Tongue (tissue), 2 donors: Measurements from ENCODE around the gene GLB1L. TPM values are rescaled to one million over a fixed set of nuclear protein-coding genes. Genes with fewer than 3 reads are reported as not detected.
"Not testable (repeated sequence)": the region's sequence is repeated elsewhere in the genome, so short reads cannot be mapped to it uniquely, and the experiment has no call there.

Experiments
- DNase-seq: peaks from one replicate; pipeline ENCODE4 v3.0.0-alpha.2; 2015
- total RNA-seq: library from RNA; depleted of rRNA; stranded (reverse); fragments of >200 nt; gene quantifications from one replicate; pipeline ENCODE4 v1.2.3, GENCODE V29; 2014

GLB1L gene
- total RNA-seq, 1 donor from 2014 or later = 5.2 TPM

DNA sequence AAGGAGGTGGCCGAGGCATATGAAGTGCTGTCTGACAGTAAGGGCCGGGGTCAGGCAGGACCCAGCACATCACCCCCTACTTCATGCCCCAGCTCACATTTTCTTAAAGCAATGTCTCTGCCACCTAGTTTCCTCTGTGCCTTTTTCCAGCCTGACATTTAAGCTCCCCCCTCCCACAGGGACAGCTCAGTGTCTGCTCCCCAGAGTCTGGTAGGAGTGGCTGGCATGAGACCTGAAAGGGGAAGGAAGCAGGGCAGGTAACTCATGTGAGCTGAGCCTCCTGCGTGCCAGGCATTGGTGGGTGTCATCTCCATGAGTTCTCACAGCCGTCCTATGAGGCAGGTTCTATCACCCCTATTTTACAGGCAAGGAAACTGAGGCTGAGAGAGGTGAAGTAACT, 35.4 kb upstream of the GLB1L start:
- DNase-seq = no peak

DNA sequence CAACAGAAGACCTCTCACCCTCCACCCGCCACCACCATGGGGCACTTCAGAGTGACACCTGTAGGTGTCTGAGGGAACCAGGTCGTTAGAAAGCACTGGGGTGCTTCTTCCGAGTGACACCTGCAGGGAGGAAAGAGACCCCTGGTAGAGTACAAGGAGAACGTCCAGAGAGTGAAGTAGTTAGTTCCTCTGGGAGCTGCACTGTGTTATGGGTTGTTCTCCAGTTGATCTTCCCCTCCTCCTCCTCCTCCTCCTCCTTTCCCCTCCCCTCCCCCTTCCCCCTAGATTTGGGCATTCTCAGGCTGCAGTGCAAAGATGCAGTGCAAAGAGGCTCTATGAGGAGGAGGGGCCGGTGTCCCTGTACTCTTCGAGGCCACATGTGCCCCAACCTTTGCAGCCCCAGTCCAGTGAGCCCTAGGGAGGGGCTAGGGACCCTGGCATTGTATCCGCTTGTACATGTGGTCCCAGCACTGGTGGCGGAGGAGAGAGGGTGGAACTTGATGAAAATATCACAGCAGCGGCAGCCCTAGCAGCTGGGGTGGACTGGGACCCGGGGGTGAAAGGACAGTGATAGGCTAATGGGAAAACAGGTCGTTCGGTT, 34.8 kb upstream of the GLB1L start:
- no peak for DNase-seq

DNA sequence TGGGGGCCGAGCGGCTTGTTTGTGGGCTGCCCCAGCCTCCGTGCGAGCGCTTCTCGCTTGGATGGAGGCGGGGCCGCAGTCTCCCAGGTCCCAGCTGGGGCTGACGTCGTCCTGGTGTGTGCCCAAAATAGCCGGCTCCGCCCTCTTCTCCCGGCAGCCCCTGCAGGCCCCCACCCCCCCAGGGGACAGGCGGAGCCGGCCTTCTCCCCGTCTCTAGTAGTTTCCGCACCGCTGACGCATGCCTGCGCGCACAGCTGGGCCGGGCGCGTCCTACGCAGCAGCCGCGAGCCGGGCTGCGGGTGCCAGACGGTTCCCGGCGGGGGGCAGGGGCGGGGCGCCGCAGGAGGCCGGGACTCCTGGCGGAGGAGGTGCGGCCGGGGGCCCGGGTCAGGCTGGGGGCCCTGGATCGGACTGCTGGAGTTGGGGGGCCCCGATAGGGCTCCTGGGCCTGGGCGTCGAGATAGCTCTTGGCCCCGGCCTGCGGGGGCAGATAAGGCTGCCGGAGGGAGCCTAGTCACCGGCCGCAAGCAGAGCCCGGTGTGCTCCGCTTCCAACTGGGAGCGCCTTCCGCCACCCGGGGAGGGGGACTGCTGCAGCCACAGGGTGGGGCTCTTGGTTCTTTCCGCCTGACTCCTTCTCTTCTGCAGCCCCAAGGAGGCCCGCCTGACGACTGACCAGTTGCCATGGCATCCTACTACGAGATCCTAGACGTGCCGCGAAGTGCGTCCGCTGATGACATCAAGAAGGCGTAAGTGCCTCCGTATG, 34.1 kb upstream of the GLB1L start, which contains the start of gene DNAJB2:
DNAJB2 (plus strand) TSS at position 216 of the 765 bp plus-strand sequence; CDS start at position 684, 468 bp downstream.
- peak; percentile 99 for DNase-seq

DNA sequence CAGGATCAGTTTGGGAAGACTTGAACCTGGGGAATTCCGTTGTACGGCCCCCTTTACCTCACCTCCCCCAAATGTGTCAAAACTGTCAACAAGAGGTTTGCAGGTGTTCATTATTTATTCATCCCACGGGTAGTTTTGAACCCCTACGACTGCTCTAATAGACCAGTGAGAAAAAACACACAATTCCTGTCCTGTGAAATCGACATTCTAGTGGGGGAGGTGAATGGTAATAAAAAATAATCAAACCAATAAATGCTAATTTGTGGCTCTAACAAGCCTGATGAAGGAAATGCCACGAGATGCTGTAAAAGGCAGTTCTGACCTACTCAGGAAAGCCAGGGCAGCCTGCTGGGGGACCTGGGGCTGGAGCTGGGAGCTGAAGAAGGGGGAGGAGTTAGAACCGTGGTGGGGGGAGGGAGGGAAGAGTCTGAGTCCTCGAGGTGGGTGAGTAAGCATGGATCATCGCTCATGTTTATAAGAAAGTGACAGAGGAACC, 33.5 kb upstream of the GLB1L start:
- no peak for DNase-seq

DNA sequence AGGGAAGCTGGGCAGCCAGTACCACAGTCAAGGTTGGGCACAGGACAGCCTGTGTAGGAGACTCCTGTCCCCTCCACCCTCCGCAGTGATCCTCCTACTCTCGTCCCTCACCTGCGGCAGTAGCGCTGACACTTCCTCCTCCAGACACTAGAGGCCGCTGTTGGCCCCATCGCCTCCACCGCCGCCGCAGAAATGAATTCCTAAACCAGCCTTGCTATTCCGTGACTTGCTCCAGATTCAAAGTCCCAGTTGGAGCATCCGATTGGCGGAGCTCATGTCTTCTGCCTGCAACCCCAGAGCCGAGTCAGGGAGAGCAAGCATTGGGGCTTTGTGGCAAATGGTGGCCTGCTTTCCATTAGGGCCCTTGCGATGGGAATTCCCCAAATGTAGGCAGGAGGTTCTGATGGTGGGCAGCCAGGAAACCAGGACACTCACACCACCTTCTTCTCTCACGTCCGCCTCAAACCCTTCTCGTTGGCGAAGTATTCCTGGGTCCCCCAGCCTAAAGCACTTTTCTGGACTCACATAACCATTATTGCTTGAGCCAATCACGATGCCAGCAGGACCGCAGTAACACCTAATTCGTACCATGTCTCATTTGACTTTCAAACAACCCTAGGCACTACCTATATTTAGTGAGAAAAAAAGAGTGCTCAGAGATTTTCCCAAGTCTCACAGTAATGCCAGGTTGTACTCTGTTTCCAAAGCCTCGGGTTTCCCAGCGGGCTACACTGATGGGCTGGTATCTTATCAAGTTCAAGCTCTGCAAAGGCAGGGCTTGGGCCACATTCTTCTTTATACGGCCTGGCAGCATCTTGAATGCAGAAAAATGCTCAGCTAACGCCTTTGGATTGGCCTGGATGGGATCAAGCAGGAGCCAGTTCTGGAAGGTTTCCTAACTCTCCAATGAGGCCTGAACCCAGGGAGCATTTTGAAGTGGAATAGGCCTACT, 32.7 kb upstream of the GLB1L start:
- peak; percentile 91 for DNase-seq

DNA sequence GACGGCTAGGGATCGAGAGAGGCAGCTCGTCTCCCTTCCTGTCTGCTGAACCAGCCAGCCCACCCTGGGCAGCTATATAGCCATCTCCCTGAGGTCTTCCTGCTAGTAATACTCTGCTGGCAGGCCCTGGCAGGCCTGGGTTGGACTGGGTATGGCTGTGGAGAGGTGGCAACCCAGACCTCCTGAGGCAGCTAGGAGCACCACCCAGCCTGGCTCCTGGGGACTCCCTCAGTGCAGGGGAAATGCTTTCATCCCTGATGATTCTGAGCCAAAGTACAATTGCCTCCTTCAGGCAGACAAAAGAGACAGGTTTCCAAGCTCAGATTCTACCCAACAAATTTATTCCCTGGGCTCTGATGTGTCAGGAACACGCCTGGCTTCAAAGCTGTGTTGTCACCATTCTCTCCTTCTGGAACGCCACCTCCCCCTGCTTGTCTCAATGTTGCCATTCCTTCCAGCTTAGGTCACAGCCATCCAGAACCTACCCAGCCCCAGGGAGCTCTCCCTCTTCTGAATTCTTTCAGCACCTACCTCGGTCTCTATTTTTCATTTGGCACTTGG, 29.2 kb upstream of the GLB1L start:
- DNase-seq = peak; percentile 70

DNA sequence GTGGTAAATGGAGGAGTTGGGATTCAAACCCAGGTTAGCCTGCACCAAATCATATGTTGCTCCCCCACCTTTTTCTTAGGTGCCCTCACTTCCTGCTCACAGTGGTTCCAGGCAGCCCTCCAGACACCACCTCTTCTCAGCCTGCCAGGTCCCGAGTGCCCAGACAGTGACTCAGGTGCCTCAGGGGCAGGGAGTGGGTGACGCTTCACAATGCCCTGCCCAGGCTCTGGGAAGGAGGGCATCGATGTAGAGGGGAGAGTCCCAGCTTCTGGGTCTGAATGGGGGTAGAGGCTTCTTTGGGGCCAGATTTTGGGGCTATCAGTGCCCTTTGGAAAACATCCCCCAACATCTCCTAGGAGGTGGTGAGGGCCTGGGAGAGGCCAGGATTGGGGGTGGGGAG, 28.7 kb upstream of the GLB1L start:
- no peak for DNase-seq

DNA sequence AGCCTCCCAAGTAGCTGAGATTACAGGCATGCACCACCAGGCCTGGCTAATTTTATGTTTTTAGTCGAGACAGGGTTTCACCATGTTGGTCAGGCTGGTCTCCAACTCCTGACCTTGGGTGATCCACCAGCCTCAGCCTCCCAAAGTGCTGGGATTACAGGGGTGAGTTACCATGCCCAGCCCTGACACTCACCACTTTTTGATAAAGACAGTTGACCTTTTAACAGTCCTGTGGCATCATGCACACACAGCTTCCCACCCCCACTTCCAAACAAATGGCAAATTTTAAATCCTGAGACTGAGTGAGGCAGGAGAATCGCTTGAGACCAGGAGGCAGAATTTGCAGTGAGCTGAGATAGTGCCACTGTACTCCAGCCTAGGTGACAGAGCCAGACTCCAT, 27.8 kb upstream of the GLB1L start:
- no peak for DNase-seq

DNA sequence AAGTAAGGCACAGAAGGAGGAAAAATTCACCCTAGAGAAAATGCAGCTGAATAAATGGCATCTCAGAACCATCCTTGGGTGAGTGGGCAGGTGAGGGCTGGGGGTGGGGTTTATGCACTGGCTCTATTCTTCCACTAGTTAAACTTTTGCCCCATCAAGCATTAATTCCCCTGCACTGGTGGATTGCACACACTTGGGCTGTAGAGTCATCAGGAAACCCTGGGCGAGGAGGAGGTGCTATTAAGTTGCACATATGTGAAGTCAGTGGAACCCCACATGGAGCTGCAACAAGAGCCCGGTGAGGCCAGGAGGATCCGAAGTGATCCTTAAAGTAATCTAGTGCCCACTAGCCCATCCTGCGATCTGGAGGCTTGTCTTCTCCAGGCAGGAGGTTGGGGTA, 27.1 kb upstream of the GLB1L start:
- no peak for DNase-seq

DNA sequence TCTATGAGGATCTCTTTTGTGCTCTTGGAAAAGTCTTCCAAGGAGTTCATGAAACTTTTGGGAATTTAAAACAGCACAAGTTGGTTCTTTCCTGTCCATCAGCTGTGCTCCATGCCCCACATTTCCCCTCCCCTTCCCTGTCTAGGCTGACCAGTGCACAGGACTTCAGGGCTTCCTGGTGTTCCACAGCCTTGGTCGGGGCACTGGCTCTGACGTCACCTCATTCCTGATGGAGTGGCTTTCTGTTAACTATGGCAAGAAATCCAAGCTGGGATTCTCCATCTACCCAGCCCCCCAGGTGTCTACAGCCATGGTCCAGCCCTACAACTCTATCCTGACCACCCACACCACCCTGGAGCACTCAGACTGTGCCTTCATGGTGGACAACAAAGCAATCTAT, 25.8 kb upstream of the GLB1L start:
- DNase-seq = no peak

DNA sequence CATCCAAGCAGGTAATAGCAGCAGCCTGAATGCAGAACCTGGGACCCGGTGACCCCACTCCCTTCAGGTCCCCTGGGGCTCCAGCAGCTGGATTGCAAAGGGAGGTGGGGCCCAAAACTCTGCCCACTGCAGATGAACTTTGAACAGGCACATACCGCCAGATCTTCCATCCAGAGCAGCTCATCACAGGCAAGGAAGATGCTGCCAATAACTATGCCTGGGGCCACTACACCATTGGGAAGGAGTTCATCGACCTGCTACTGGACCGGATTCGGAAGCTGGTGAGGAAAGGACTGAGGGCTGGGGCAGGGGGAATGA, 24.8 kb upstream of the GLB1L start:
- no peak for DNase-seq

DNA sequence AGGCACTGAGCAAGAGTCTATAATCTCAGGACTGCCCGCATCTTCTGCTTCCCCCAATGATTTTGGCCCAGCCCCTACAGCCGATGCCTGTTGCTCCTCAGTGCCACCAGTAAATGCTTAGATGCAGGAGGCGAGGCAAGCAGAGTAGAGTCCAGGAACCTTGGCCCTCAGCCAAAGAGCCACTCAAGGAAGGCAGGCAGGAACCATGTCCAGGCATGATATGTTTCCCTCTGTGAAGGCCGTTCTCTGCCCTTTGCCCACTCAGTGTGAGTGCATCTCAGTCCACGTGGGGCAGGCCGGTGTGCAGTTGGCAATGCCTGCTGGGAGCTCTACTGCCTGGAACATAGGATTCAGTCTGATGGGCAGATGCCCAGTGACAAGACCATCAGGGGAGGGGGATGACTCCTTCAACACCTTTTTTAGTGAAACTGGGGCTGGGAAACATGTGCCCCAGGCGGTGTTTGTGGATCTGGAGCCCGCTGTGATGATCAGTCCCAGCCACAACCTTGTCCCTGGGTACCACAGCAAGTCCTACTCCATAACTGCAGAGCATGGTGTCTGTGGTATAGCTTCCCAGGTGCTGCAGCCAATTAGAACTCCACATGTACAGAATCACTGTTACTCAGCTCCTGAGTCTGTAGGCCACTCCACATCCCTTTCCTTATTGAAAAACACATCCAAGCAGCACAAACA, 24.3 kb upstream of the GLB1L start:
- DNase-seq = no peak

DNA sequence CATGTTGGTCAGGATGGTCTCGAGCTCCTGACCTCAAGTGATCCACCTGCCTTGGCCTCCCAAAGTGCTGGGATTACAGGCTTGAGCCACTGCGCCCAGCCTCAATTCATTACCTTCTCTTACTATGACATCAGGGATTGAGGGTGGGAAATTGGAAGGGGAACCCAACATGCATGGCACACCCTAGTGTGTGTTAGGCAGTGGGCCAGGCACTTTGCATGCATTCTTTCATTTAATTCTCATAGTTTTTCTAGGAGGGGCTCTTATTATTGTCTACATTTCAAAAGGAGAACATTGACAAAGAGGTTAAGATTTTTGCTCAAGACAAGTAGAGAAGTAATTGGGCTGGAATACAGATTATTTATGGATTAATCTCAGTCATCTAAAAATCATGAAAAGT, 23.1 kb upstream of the GLB1L start:
- DNase-seq = no peak

DNA sequence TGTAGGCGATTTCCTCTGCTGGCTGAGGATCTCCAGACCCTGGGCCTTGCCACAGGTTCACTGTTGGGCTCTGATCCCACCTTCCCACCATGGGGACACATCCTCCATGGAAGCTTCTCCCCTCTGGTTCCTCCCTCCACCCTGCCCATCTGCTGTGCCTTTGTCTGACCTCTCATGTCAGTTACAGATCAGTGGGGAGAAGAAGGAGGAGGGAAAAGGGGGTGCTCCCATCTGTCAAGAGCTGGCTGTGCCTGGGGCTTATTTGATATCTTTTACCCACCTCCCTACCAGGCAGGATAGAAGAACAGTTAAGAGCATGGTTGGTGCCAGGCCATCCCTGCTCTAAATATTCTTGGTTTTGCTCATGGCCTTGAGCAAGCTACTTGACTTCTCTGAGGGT, 21.6 kb upstream of the GLB1L start:
- DNase-seq = no peak

DNA sequence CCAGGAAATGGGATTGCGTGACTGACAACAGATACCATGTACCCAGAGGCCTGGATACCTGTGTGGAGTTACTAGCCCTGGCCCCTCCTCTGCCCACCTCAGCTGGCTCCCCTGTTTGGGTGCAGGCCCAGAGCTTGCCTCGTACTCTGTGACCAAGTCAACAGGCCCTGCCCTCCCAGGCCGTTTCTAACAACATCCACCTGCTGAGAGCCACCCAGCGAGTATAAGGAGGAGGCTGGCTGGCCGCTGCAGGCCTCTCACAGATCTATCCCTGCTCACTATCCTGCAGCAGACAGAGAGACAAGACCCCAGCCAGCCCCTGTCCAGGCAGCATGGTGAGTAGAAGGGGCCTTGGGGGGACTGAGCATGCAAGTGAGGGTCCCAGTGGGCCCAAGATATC, 21.0 kb upstream of the GLB1L start:
- DNase-seq = no peak

DNA sequence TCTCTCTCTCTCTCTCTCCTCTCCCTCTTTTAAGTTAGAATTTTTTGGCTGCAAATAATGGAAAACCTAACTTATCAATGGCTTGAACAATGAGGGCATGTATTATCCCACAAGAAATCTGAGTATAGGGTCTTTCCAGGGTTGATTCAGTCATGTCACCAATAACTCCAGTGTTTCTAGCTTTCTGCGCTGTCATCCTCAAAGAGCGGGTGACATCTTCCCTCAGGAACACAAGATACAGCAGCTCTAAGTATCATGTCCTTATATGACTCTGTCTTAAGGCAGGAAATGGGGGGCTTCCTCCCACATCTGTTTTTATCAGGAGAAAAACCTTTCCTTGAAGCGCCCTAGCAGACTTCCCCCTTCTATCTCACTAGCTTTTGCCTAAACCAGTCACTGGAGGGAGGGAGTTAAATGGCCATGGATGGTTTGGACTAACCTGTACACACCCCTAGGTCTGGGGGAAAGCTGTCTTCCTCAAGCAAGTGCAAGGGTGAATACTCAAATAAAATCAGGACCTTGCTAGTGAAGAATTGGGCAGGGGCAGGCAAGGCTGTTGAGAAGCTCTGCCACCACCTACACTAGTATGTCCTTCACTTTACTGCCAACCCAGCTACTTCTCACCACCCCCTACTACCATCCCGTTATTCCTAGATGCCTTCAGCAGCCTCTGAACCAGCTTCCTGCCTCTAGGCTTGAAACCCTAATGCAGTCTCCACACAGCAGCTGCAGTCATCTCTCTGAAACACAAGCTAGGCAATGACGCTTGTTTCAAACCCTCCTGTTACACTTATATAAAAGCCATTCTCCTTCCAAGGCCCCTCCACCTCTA, 16.0 kb upstream of the GLB1L start:
- no peak for DNase-seq

DNA sequence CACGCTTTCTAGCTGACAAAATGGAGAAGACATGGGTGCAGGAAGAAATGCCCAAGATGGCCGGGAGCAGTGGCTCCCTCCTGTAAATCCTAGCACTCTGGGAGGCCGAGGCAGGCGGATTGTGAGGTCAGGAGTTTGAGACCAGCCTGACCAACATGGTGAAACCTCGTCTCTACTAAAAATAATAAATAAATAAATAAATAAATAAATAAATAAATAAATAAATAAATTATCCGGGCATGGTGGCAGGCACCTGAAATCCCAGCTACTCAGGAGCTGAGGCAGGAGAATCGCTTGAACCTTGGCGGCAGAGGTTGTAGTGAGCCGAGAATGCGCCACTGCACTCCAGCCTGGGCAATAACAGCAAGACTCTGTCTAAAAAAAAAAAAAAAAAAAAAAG, 13.7 kb upstream of the GLB1L start:
- DNase-seq = not testable (repeated sequence)

DNA sequence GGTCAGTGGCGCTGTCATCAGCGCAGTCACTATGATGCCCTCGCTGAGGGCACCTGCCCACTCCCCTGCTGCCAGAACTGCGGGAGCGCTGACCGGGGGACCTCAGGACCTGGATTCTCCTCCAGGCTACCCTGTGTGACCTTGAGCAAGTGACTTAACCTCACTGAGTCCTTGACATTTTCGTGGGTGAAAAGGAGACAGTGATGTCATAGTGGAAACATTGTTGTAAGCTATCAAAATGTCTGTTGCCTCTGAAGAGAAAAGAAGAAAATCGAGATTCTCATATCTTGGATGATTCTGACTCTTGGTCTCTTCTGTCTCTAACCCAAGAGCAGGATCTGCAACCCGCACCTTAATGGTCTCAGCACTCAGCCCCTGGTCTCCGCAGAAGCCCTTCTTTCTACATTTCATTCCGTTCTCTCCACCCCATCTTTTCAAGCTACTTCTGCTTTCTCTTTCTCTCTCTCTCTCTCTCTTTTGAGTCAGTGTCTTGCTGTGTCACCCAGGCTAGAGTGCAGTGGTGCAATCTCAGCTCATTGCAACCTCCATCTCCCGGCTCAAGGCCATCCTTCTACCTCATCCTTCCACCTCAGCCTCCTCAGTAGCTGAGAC, 9.5 kb upstream of the GLB1L start:
- DNase-seq = no peak

DNA sequence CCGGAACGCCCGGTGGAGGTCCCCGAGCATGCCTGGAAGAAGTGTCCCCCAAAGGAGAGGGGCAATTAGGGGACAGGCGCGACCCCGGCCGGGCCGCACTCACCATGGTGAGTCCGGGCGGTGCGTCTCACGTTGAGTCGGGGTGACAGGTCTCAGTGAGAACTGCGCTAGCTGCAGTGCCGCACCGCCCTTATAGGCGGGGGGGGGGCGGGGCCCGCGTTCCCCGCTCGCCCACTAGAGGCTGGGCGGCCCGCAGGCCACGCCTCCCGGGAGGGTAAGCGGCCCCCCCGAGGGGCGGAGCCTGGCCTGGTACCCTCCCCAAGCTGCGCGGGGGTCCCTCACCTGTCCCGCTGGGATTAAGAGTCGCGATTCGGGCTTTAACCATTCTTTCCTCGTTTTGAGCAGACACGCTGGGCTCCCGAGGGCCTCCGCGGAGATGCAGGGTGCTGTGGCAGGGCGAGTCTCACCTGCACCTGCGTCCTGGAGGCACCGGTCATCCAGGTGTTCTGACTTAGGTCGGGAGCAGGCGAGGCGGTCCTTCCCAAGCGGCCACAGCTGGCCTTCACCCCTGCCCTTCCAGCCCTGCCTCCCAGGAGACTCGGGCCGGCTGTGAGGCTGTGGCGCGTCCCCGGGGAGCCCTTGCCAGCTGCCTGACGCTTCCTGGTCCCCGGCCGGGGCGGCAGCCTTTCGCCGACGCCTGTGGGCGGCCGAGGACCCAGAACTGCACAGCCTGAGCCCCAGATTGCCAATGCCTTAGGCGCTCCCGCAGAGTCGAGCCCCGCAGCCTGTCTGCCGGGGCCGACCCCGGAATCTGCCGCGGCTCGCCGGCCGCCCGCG, 8.7 kb upstream of the GLB1L start, which contains the start of gene TUBA4A:
TUBA4A (minus strand) TSS at position 166 of the 837 bp plus-strand sequence; CDS start at position 106, 60 bp downstream.
- peak; percentile 81 for DNase-seq
